HG02678 (cell line): ENCODE measurements around the gene NACC2.

ENCODE experiments used
- ATAC-seq: cut with Tn5 transposase; IDR thresholded peaks from one replicate; pipeline ENCODE4 v1.9.1; 2021; ENCODE audit warnings: mild to moderate bottlenecking, moderate library complexity; ENCODE audit not compliant: unreplicated experiment

Gene NACC2

GRCh38 chr9:136015656-136016571 is 79.2 kb downstream of the NACC2 start:
- no peak for ATAC-seq

GRCh38 chr9:136014924-136015633 is 80.0 kb downstream of the NACC2 start:
- no peak for ATAC-seq

GRCh38 chr9:136014147-136014923 is 80.8 kb downstream of the NACC2 start:
- no peak for ATAC-seq

- ATAC-seq = no peak
Measured at GRCh38 chr9:136013524-136014034, 81.5 kb downstream of the NACC2 start.

- ATAC-seq = no peak
Measured at GRCh38 chr9:136013116-136013515, 82.0 kb downstream of the NACC2 start.

GRCh38 chr9:136012651-136013050 is 82.4 kb downstream of the NACC2 start:
- ATAC-seq = no peak

- ATAC-seq = no peak
Measured at GRCh38 chr9:136011703-136012496, 83.2 kb downstream of the NACC2 start.

GRCh38 chr9:136011376-136011702 is 83.8 kb downstream of the NACC2 start:
- no peak for ATAC-seq

- no peak for ATAC-seq
Measured at GRCh38 chr9:136010615-136011361, 84.3 kb downstream of the NACC2 start.

- ATAC-seq = no peak
Measured at GRCh38 chr9:136010176-136010575, 84.9 kb downstream of the NACC2 start.

GRCh38 chr9:136009516-136009915 is 85.6 kb downstream of the NACC2 start:
- no peak for ATAC-seq

- no peak for ATAC-seq
Measured at GRCh38 chr9:136008693-136008997, 86.4 kb downstream of the NACC2 start.

GRCh38 chr9:136007934-136008692 is 87.0 kb downstream of the NACC2 start:
- ATAC-seq = no peak

- no peak for ATAC-seq
Measured at GRCh38 chr9:136007276-136007933, 87.7 kb downstream of the NACC2 start.

GRCh38 chr9:136006169-136006568 is 88.9 kb downstream of the NACC2 start:
- ATAC-seq = no peak

- ATAC-seq = no peak
Measured at GRCh38 chr9:136004712-136005111, 90.4 kb downstream of the NACC2 start.

GRCh38 chr9:136004219-136004618 is 90.9 kb downstream of the NACC2 start:
- ATAC-seq = no peak

GRCh38 chr9:136003411-136004218 is 91.5 kb downstream of the NACC2 start:
- ATAC-seq = no peak
